OCI-LY3 (cell line): ENCODE data around the gene ZNF688.

Experiments
- EZH2phosphoT487 ChIP-seq: fragments of 200-600 bp; shearing (Covaris generic); IDR thresholded peaks from 2 replicates; pipeline ENCODE4 v1.6.1; 2018; ENCODE audit warnings: antibody characterized with exemption, mixed run types, low read depth
- TF ChIP-seq, protein P1 (sequence below): fragments of 200-600, 300-600 bp; sonication (generic); IDR thresholded peaks from 2 replicates; pipeline ENCODE4 v1.5.1; 2014; ENCODE audit warnings: antibody characterized with exemption, low read length, low read depth

- TF ChIP-seq, protein P1, sequence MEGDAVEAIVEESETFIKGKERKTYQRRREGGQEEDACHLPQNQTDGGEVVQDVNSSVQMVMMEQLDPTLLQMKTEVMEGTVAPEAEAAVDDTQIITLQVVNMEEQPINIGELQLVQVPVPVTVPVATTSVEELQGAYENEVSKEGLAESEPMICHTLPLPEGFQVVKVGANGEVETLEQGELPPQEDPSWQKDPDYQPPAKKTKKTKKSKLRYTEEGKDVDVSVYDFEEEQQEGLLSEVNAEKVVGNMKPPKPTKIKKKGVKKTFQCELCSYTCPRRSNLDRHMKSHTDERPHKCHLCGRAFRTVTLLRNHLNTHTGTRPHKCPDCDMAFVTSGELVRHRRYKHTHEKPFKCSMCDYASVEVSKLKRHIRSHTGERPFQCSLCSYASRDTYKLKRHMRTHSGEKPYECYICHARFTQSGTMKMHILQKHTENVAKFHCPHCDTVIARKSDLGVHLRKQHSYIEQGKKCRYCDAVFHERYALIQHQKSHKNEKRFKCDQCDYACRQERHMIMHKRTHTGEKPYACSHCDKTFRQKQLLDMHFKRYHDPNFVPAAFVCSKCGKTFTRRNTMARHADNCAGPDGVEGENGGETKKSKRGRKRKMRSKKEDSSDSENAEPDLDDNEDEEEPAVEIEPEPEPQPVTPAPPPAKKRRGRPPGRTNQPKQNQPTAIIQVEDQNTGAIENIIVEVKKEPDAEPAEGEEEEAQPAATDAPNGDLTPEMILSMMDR, result no peak
- no peak for TF ChIP-seq EZH2phosphoT487
Measured at GRCh38 chr16:30539000-30539964, 32.2 kb downstream of the ZNF688 start.
